ENCODE data around the gene FBXO34.

The FBXO34 gene

GRCh38 chr14:55333711-55334485, 62.7 kb downstream of the FBXO34 start:
- no peak overlapping the region for H3K27ac ChIP-seq (ENCODE audit: low read length)
- H4K20me1 ChIP-seq (ENCODE audit: insufficient read depth, low read length), result peaks cover 36% of the 10 kb centered on the region
- no peak for DNase-seq

GRCh38 chr14:55336162-55336561, 64.9 kb downstream of the FBXO34 start:
- H3K4me2 ChIP-seq (ENCODE audit: insufficient read depth, low read length), result no peak overlapping the region
- H3K9me3 ChIP-seq (ENCODE audit: insufficient read depth, low read length, severe bottlenecking), result no peaks in the 10 kb centered on the region
- peaks cover 31% of the 10 kb centered on the region for H4K20me1 ChIP-seq (ENCODE audit: insufficient read depth, low read length)
- H3K4me3 ChIP-seq (ENCODE audit: low read depth in 1 of 2, low read length in 2 of 2), result no peak overlapping the region
- H3K27ac ChIP-seq (ENCODE audit: low read length), result no peak overlapping the region
- H3K79me2 ChIP-seq (ENCODE audit: insufficient read depth, low read length), result peaks cover 84% of the 10 kb centered on the region
- DNase-seq (no peak), ATAC-seq (ENCODE audit: insufficient read depth, low read depth) (no peak)
- peaks cover 4% of the 10 kb centered on the region; the same call in 1 of the 2 replicates for H3K4me1 ChIP-seq (ENCODE audit: insufficient read depth, low read length)
- no peaks in the 10 kb centered on the region; the same call in 1 of the 2 replicates for H3K36me3 ChIP-seq (ENCODE audit: insufficient read depth, low read length)
- no peak for TF ChIP-seq EZH2 (IDR thresholded peaks at IDR 0.05; ENCODE audit: borderline replicate concordance, low read depth, low read length, severe bottlenecking)
- TF ChIP-seq CTCF (IDR thresholded peaks at IDR 0.05; ENCODE audit: borderline replicate concordance, extremely low read depth, low read length, poor library complexity, severe bottlenecking), result no peak
- H3K27me3 ChIP-seq (ENCODE audit: insufficient read depth, low read length, poor library complexity), result no peaks in the 10 kb centered on the region
- no peak overlapping the region for H2AFZ ChIP-seq (ENCODE audit: low read depth, low read length)
- no peak overlapping the region for H3K9ac ChIP-seq (ENCODE audit: low read depth, low read length)

More at GRCh38 chr14:55333711-55334485, 62.7 kb downstream of the FBXO34 start:
- no peak overlapping the region for H3K4me3 ChIP-seq (ENCODE audit: low read depth in 1 of 2, low read length in 2 of 2)
- no peak overlapping the region for H3K4me2 ChIP-seq (ENCODE audit: insufficient read depth, low read length)
- no peak overlapping the region for H3K9ac ChIP-seq (ENCODE audit: low read depth, low read length)
- no peak overlapping the region for H2AFZ ChIP-seq (ENCODE audit: low read depth, low read length)
- peaks cover 84% of the 10 kb centered on the region for H3K79me2 ChIP-seq (ENCODE audit: insufficient read depth, low read length)
- H3K4me1 ChIP-seq (ENCODE audit: insufficient read depth, low read length), result peaks cover 4% of the 10 kb centered on the region; the same call in 1 of the 2 replicates
- no peaks in the 10 kb centered on the region; the same call in 1 of the 2 replicates for H3K36me3 ChIP-seq (ENCODE audit: insufficient read depth, low read length)
- ATAC-seq (ENCODE audit: insufficient read depth, low read depth), result peak; percentile 50; the same call in 1 of the 3 replicates
- no peaks in the 10 kb centered on the region for H3K9me3 ChIP-seq (ENCODE audit: insufficient read depth, low read length, severe bottlenecking)
- TF ChIP-seq EZH2 (IDR thresholded peaks at IDR 0.05; ENCODE audit: borderline replicate concordance, low read depth, low read length, severe bottlenecking) (no peak), CTCF (IDR thresholded peaks at IDR 0.05; ENCODE audit: borderline replicate concordance, extremely low read depth, low read length, poor library complexity, severe bottlenecking) (no peak)
- H3K27me3 ChIP-seq (ENCODE audit: insufficient read depth, low read length, poor library complexity), result no peaks in the 10 kb centered on the region

GRCh38 chr14:55336691-55337090, 65.5 kb downstream of the FBXO34 start:
- H3K4me3 ChIP-seq (ENCODE audit: low read depth in 1 of 2, low read length in 2 of 2), result no peak overlapping the region
- no peak overlapping the region for H2AFZ ChIP-seq (ENCODE audit: low read depth, low read length)
- no peak overlapping the region for H3K9ac ChIP-seq (ENCODE audit: low read depth, low read length)
- ATAC-seq (ENCODE audit: insufficient read depth, low read depth) (no peak), DNase-seq (no peak)
- TF ChIP-seq CTCF (IDR thresholded peaks at IDR 0.05; ENCODE audit: borderline replicate concordance, extremely low read depth, low read length, poor library complexity, severe bottlenecking) (no peak), EZH2 (IDR thresholded peaks at IDR 0.05; ENCODE audit: borderline replicate concordance, low read depth, low read length, severe bottlenecking) (no peak)
- peaks cover 4% of the 10 kb centered on the region; the same call in 1 of the 2 replicates for H3K4me1 ChIP-seq (ENCODE audit: insufficient read depth, low read length)
- H3K4me2 ChIP-seq (ENCODE audit: insufficient read depth, low read length), result no peak overlapping the region
- H3K27me3 ChIP-seq (ENCODE audit: insufficient read depth, low read length, poor library complexity), result no peaks in the 10 kb centered on the region
- H3K27ac ChIP-seq (ENCODE audit: low read length), result no peak overlapping the region
- peaks cover 88% of the 10 kb centered on the region for H3K79me2 ChIP-seq (ENCODE audit: insufficient read depth, low read length)
- H3K36me3 ChIP-seq (ENCODE audit: insufficient read depth, low read length), result no peaks in the 10 kb centered on the region; the same call in 1 of the 2 replicates
- peaks cover 31% of the 10 kb centered on the region for H4K20me1 ChIP-seq (ENCODE audit: insufficient read depth, low read length)
- H3K9me3 ChIP-seq (ENCODE audit: insufficient read depth, low read length, severe bottlenecking), result no peaks in the 10 kb centered on the region
